Nephron (organoid): ENCODE results near the gene PNMA5.
"Not testable (repeated sequence)": the region's sequence is repeated elsewhere in the genome, so short reads cannot be mapped to it uniquely, and the experiment has no call there.

Experiments used
- H3K27ac Mint-ChIP-seq, 3 experiments: 2 replicates each; pipeline ENCODE4 v1.8.0; 2020; ENCODE audit warnings: mixed read lengths in 3 of 3, mild to moderate bottlenecking in 2 of 3, moderate library complexity in 1 of 3
- H3K27me3 Mint-ChIP-seq: 2 replicates; pipeline ENCODE4 v1.8.0; 2021; ENCODE audit warnings: low read depth, mild to moderate bottlenecking, moderate library complexity, mixed read lengths
- H3K36me3 Mint-ChIP-seq: 2 replicates; pipeline ENCODE4 v1.8.0; 2020; ENCODE audit warnings: low read depth, mixed read lengths
- H3K4me1 Mint-ChIP-seq: 2 replicates; pipeline ENCODE4 v1.8.0; 2020; ENCODE audit warnings: mixed read lengths
- H3K4me3 Mint-ChIP-seq, 3 experiments: 2 replicates each; pipeline ENCODE4 v1.8.0; 2020; ENCODE audit warnings: mild to moderate bottlenecking in 3 of 3, mixed read lengths in 3 of 3, moderate library complexity in 2 of 3
- H3K9me3 Mint-ChIP-seq: 2 replicates; pipeline ENCODE4 v1.8.0; 2020; ENCODE audit warnings: mixed read lengths
- TF ChIP-seq, protein P1 (sequence below), 3 experiments: fragments of 200-600 bp; sonication (generic); IDR thresholded peaks; one replicate each; pipeline ENCODE4 v1.5.0; 2021; ENCODE audit warnings: antibody characterized with exemption in 3 of 3; ENCODE audit not compliant: unreplicated experiment in 3 of 3

Gene PNMA5

DNA sequence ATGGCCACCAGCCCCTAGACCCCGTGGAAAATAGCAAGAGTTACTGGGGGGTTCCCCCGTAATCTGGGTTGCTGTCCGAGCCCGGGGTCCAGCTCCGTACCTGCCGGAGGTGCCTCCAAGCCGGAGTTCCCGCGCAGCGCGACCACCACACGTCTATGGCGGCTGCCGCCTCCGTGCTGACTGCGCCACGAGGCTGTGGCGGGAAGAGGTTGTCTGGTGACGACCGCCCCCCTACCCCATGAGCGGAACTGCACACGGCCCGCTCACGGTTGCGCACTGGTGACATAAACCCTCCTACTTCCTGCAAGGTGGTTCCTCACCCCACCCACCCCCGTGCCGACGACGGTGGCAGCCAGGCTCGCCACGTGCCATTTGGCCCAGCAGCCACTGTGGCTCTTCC is at the start of gene PNMA5:
TSS of gene PNMA5 (minus strand) at position 184 of the 400 bp plus-strand sequence. CDS start 2,518 bp downstream, outside the sequence.
- H3K36me3 Mint-ChIP-seq = no peaks in the 10 kb centered on the region
- no peaks in the 10 kb centered on the region for H3K27me3 Mint-ChIP-seq
- peaks cover 9% of the 10 kb centered on the region for H3K9me3 Mint-ChIP-seq
- H3K4me1 Mint-ChIP-seq = no peaks in the 10 kb centered on the region
- H3K4me3 Mint-ChIP-seq = no peak within 1 kb of the TSS
- TF ChIP-seq, protein P1, sequence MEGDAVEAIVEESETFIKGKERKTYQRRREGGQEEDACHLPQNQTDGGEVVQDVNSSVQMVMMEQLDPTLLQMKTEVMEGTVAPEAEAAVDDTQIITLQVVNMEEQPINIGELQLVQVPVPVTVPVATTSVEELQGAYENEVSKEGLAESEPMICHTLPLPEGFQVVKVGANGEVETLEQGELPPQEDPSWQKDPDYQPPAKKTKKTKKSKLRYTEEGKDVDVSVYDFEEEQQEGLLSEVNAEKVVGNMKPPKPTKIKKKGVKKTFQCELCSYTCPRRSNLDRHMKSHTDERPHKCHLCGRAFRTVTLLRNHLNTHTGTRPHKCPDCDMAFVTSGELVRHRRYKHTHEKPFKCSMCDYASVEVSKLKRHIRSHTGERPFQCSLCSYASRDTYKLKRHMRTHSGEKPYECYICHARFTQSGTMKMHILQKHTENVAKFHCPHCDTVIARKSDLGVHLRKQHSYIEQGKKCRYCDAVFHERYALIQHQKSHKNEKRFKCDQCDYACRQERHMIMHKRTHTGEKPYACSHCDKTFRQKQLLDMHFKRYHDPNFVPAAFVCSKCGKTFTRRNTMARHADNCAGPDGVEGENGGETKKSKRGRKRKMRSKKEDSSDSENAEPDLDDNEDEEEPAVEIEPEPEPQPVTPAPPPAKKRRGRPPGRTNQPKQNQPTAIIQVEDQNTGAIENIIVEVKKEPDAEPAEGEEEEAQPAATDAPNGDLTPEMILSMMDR (IDR thresholded peaks at IDR 0.05; ENCODE audit: unreplicated experiment in 3 of 3) = no peak
- no peak within 1 kb of the TSS for H3K27ac Mint-ChIP-seq

DNA sequence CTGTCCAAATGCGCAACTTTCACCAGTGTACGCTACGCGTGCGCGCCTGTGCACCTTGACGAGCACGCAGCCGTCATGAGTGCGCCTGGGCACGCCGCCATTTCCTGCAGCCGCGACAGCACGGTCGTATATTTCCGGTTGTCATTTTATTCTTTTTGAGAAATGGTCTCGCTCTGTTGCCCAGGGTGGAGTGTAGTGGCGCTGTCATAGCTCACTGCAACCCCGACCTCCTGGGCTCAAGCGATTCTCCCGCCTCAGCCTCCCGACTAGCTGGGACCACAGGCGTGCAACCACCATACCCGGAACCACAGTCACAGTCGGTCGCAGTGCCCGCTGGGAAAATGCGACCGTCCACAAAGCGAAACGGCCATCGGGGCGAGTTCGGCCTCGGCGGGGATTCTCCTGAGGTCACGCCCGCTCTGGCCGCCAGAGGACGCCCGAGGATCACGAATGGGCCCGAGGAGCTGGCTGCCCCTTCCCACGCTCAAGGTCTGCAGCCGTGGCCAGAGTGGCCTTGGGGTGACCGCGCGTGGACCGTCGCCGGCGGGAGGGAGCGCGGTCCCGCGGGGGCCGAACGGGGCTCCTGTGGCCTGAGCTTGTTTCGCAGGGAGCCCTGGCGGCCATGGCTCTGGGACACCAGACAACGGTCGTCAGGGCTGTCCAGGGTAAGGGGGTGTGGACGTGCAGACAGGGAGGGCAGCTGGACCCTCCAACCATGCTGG is 38.6 kb upstream of the PNMA5 start:
- Mint-ChIP-seq H3K27ac (no peak overlapping the region), H3K4me1 (no peaks in the 10 kb centered on the region), H3K9me3 (peaks cover 34% of the 10 kb centered on the region), H3K27me3 (peaks cover 6% of the 10 kb centered on the region), H3K36me3 (no peaks in the 10 kb centered on the region), H3K4me3 (peak overlapping the region; percentile 21 to 54 (median 52))
- TF ChIP-seq, protein P1 (IDR thresholded peaks at IDR 0.05; ENCODE audit: unreplicated experiment in 3 of 3) = peak; percentile 70 to 76 (median 75)

DNA sequence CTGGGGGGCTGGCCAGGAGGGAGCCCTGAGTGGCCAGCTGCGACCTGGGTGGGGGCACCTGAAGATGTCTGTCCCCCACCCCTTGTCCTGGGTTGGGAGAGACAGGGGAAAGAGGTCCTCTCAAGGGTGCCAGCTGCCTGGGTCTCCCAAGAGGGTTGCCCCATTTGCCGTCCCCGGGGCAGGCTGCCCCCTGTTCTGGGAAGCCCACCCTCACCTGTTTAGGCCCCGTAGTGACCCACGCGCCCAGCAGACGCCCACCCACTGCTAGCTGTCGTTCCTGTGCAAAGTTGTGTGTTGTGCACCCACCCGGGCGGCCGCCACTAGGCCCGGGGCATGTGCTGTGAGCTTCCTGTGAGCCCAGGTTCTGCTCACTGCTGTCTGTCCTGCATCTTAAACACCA is 36.9 kb upstream of the PNMA5 start:
- Mint-ChIP-seq H3K27ac (no peak overlapping the region), H3K4me3 (no peak overlapping the region), H3K36me3 (no peaks in the 10 kb centered on the region), H3K4me1 (no peaks in the 10 kb centered on the region), H3K9me3 (peaks cover 32% of the 10 kb centered on the region), H3K27me3 (peaks cover 3% of the 10 kb centered on the region)
- TF ChIP-seq, protein P1 (IDR thresholded peaks at IDR 0.05; ENCODE audit: unreplicated experiment in 3 of 3) = no peak

DNA sequence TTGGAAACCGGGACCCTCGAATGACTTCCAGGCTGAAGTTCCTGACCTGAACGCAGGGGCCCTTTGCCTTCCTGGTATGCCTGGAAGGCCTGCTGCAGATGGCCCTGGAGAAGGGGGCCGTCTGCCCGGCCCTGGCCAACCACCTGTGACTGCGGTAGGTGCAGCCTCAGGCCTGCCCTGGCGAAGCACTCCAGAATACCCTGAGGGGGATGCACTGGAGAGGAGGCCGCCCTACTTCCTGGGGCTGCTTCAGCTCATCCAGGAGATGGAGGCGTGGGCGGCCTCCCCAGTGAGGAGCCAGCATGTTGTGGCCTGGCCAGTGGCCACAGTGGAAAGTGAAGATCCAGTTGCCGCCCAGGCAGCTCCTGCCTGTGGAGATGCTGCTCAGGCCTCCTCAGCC is 36.0 kb upstream of the PNMA5 start:
- Mint-ChIP-seq H3K27ac (no peak overlapping the region), H3K36me3 (no peaks in the 10 kb centered on the region), H3K4me1 (no peaks in the 10 kb centered on the region), H3K4me3 (no peak overlapping the region), H3K9me3 (peaks cover 27% of the 10 kb centered on the region), H3K27me3 (peaks cover 7% of the 10 kb centered on the region)
- TF ChIP-seq, protein P1 (IDR thresholded peaks at IDR 0.05; ENCODE audit: unreplicated experiment in 3 of 3) = no peak

DNA sequence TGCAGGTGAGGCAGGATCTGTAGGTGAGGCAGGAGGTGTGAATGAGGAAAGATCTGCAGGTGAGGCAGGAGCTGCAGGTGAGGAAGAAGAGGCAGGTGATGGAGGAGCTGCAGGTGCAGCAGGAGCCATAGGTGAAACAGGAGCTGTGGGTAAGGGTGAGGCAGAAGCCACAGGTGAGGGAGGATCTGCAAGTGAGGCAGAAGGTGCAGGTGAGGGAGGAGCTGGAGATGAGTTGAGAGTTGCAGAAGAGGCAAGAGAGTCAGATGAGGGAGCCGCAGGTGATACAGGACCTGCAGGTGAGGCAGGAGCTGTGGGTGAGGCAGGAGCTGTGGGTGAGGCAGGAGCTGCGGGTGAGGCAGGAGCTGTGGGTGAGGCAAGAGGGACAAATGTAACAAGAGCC is 35.2 kb upstream of the PNMA5 start:
- H3K27ac Mint-ChIP-seq = no peak overlapping the region
- H3K9me3 Mint-ChIP-seq = peaks cover 23% of the 10 kb centered on the region
- peaks cover 7% of the 10 kb centered on the region for H3K27me3 Mint-ChIP-seq
- H3K4me3 Mint-ChIP-seq = peak overlapping the region in 1 of 3 experiments; percentile 51
- no peaks in the 10 kb centered on the region for H3K36me3 Mint-ChIP-seq
- TF ChIP-seq, protein P1 (IDR thresholded peaks at IDR 0.05; ENCODE audit: unreplicated experiment in 3 of 3) = no peak
- no peaks in the 10 kb centered on the region for H3K4me1 Mint-ChIP-seq

DNA sequence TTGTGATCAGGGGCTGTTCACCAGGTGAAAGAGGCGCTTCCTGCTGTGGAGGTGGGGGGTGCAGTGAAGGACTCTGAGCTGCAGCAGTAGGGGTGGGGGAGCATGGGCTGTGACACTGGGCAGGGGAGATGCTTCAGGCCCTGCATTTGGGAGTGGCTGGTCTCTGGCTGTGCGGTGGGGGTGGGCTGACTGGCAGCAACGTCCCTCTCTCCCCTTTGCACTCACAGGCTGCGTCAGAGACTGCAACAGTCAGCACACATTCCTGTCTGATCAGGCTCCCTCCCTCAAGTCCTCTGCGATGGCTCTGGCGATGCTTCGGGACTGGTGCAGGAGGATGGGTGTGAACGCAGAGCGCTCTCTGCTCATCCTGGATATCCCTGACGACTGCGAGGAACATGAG is 34.6 kb upstream of the PNMA5 start:
- not testable (repeated sequence) for H3K4me1 Mint-ChIP-seq, H3K4me3 Mint-ChIP-seq, H3K27me3 Mint-ChIP-seq, H3K36me3 Mint-ChIP-seq, H3K27ac Mint-ChIP-seq
- H3K9me3 Mint-ChIP-seq = peaks cover 17% of the 10 kb centered on the region

DNA sequence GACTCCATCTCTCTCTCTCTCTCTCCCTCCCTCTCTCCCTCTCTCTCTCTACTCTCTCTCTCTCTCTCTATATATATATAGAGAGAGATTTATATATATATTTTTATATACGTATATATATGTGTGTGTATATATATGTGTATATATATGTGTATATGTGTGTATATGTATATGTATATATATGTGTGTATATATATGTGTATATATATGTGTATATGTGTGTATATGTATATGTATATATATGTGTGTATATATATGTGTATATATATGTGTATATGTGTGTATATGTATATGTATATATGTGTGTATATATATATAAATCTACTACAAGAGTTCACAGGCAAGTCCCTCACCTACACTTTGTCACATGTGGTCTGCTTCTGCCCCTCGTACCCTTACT is 32.6 kb upstream of the PNMA5 start:
- not testable (repeated sequence) for H3K27ac Mint-ChIP-seq, H3K27me3 Mint-ChIP-seq, H3K36me3 Mint-ChIP-seq, H3K4me3 Mint-ChIP-seq, H3K9me3 Mint-ChIP-seq, H3K4me1 Mint-ChIP-seq
